Measurements from ENCODE around the gene LRP4. TPM values are rescaled to one million over a fixed set of nuclear protein-coding genes. Genes with fewer than 3 reads are reported as not detected.
"Not testable (repeated sequence)": the region's sequence is repeated elsewhere in the genome, so short reads cannot be mapped to it uniquely, and the experiment has no call there.

Gene LRP4
- total RNA-seq, 2 experiments from 2014 or later: 0.36 to 0.45 TPM

DNA sequence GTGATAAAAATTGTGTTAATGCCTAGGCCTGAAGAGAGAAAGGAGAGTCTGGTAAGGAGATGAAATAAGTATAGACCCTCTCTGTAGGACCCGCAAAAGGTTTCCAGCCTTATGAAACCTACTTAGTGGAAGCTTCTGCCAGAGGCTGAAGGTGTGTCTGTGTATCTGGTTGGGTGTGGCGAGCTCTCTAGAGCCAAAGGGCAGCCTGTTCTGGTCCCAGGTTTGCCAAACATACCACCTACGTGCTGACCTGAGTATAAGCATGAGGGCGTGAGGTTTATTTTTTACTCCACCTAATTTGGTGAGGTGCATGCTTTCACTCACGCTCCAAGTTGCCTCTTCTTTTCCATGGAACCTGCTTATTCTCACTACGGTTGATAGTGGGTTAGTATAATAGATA, 23.8 kb upstream of the LRP4 start:
- H3K4me3 Mint-ChIP-seq: no peak overlapping the region
- DNase-seq (no peak), ATAC-seq (no peak)
- no peak overlapping the region for H3K27ac Mint-ChIP-seq
- CTCF ChIA-PET: interaction anchor here (0.9 to 3.1 kb wide), 3 partner anchors 10 to 211 kb away, joined by 3 to 10 read pairs (median 3); no protein-coding TSS in a partner anchor
- intact Hi-C loops (cut with micrococcal nuclease): no loop called here
- peaks cover 9% of the 10 kb centered on the region for H3K4me1 Mint-ChIP-seq (ENCODE audit: low read depth)
- H3K9me3 Mint-ChIP-seq: no peaks in the 10 kb centered on the region
- POLR2A ChIA-PET: interaction anchor here (0.9 kb wide), 1 partner anchor 60 kb away, joined by 3 read pairs; no protein-coding TSS in a partner anchor
- H3K27me3 Mint-ChIP-seq: no peaks in the 10 kb centered on the region
- TF ChIP-seq, protein P1, sequence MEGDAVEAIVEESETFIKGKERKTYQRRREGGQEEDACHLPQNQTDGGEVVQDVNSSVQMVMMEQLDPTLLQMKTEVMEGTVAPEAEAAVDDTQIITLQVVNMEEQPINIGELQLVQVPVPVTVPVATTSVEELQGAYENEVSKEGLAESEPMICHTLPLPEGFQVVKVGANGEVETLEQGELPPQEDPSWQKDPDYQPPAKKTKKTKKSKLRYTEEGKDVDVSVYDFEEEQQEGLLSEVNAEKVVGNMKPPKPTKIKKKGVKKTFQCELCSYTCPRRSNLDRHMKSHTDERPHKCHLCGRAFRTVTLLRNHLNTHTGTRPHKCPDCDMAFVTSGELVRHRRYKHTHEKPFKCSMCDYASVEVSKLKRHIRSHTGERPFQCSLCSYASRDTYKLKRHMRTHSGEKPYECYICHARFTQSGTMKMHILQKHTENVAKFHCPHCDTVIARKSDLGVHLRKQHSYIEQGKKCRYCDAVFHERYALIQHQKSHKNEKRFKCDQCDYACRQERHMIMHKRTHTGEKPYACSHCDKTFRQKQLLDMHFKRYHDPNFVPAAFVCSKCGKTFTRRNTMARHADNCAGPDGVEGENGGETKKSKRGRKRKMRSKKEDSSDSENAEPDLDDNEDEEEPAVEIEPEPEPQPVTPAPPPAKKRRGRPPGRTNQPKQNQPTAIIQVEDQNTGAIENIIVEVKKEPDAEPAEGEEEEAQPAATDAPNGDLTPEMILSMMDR (IDR thresholded peaks at IDR 0.05): no peak
- H3K36me3 Mint-ChIP-seq (ENCODE audit: low read depth): no peaks in the 10 kb centered on the region

DNA sequence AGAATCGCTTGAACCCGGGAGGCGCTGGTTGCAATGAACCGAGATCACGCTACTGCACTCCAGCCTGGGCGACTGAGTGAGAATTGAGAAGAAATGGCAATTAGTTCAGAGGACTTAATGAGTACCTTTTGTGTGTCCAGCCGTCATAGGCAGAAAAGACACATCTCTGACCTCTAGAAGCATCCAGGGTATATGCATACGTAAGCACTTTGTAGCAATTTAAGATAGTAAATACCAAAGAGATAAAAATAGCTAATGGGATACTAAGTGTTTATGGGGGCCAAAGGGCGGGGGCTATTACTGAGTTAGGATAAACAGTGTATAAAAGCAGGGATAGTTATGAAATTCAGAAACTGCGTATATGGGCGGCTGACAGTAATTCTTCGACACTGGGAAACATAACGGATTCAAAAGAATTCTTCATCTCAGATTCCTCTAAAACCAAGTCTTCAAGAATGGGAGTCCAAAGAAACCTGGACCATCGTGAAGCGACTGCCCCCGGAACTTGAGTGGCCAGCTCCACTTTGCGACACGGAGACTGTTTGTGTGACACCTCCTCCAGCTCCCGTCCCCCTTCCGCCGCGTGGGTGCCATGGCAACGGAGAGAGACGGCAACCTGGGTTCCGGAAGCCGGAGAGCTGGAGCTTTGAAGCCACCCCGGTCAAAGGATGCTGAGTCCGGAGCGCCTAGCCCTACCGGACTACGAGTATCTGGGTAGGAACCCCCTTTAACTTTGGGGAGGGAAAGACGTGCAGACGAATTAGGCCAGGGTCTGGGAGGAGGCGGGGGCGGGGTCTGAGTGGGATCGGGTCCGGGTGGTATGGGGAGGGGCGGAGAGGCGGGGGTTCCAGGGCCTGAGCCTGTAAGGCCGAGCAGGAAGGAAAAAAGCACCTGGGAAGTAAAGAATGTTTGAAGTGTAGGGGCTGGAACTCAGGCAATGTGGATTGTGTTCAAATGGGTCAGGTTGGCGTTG, 18.1 kb upstream of the LRP4 start, which contains the start of gene CSTPP1:
CSTPP1 (plus strand) TSS at position 624 of the 973 bp plus-strand sequence; CDS start at position 669, 45 bp downstream.
- ATAC-seq: peak; percentile 99
- DNase-seq: peak; percentile 96
- CTCF ChIA-PET: interaction anchor here (0.5 to 3.0 kb wide), 7 partner anchors 11 to 217 kb away, joined by 3 to 18 read pairs (median 4); no protein-coding TSS in a partner anchor
- intact Hi-C loops (cut with micrococcal nuclease): no loop called here
- Mint-ChIP-seq H3K4me3 (peak within 1 kb of the TSS; percentile 83), H3K9me3 (no peaks in the 10 kb centered on the region), H3K27me3 (peaks cover 3% of the 10 kb centered on the region), H3K27ac (peak within 1 kb of the TSS; percentile 85), H3K36me3 (ENCODE audit: low read depth) (no peaks in the 10 kb centered on the region), H3K4me1 (ENCODE audit: low read depth) (peaks cover 14% of the 10 kb centered on the region)
- TF ChIP-seq, protein P1 (IDR thresholded peaks at IDR 0.05): no peak
- POLR2A ChIA-PET: interaction anchor here (0.6 to 1.8 kb wide), 5 partner anchors 17 to 405 kb away, joined by 3 to 8 read pairs (median 3); no protein-coding TSS in a partner anchor

GRCh38 chr11:46930089-46930488, 11.7 kb upstream of the LRP4 start:
- H3K36me3 Mint-ChIP-seq (ENCODE audit: low read depth): no peaks in the 10 kb centered on the region
- peak; percentile 92 for ATAC-seq
- ChIA-PET CTCF (interaction anchor here (0.6 to 1.8 kb wide), 3 partner anchors 10 to 37 kb away, joined by 3 to 10 read pairs (median 4); no protein-coding TSS in a partner anchor), POLR2A (no interaction called here)
- no peaks in the 10 kb centered on the region for H3K9me3 Mint-ChIP-seq
- no peak overlapping the region for H3K27ac Mint-ChIP-seq
- peaks cover 8% of the 10 kb centered on the region for H3K4me1 Mint-ChIP-seq (ENCODE audit: low read depth)
- peaks cover 9% of the 10 kb centered on the region for H3K27me3 Mint-ChIP-seq
- intact Hi-C loops (cut with micrococcal nuclease): no loop called here
- TF ChIP-seq, protein P1 (IDR thresholded peaks at IDR 0.05): no peak
- DNase-seq: peak; percentile 49
- H3K4me3 Mint-ChIP-seq: no peak overlapping the region

- H3K4me1 Mint-ChIP-seq (ENCODE audit: low read depth); POLR2A ChIA-PET; H3K36me3 Mint-ChIP-seq (ENCODE audit: low read depth); DNase-seq; ATAC-seq; H3K9me3 Mint-ChIP-seq; intact Hi-C loops (cut with micrococcal nuclease); CTCF ChIA-PET; H3K27ac Mint-ChIP-seq; H3K4me3 Mint-ChIP-seq; H3K27me3 Mint-ChIP-seq: not testable (repeated sequence)
Observed at GRCh38 chr11:46928701-46929100, 10.4 kb upstream of the LRP4 start.

- ATAC-seq; H3K27ac Mint-ChIP-seq; H3K4me3 Mint-ChIP-seq; intact Hi-C loops (cut with micrococcal nuclease); CTCF ChIA-PET; H3K27me3 Mint-ChIP-seq; H3K36me3 Mint-ChIP-seq (ENCODE audit: low read depth); POLR2A ChIA-PET; H3K9me3 Mint-ChIP-seq; H3K4me1 Mint-ChIP-seq (ENCODE audit: low read depth); DNase-seq: not testable (repeated sequence)
Observed at GRCh38 chr11:46927928-46928327, 9.6 kb upstream of the LRP4 start.
